ENCODE results near the gene JAK2. TPM values are rescaled to one million over a fixed set of nuclear protein-coding genes. Genes with fewer than 3 reads are reported as not detected.
A peak's percentile ranks its signal among the peaks of the same experiment; 100 is the strongest.

Gene JAK2
- total RNA-seq, 1 donor from 2014 or later: 29.9 TPM

DNA sequence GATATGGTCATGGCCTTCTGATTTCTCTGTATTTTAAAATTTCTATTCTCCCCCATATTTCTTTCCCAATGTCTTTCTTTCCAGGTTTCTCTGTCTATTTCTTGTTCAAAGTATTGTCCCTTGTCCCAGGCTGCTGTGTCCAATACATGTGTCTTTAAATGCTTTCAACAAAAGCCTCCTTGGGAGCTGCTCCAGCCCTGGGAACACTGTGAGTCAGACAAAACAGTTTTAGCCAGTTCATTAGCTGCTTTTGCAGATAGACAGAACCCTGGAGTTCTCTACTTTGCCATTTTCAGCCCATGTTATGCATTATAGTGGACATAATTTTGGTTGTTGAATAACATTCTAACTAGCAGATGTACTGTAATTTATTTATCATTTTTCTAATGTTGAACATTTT lies 20.5 kb upstream of the JAK2 start:
- no peak for DNase-seq
- Mint-ChIP-seq H3K27me3 (no peaks in the 10 kb centered on the region), H3K4me1 (peaks cover 36% of the 10 kb centered on the region), H3K4me3 (no peak overlapping the region), H3K27ac (no peak overlapping the region), H3K36me3 (ENCODE audit: low read depth) (peaks cover 14% of the 10 kb centered on the region), H3K9me3 (peaks cover 15% of the 10 kb centered on the region)
- intact Hi-C loops (cut with micrococcal nuclease): no loop called here

DNA sequence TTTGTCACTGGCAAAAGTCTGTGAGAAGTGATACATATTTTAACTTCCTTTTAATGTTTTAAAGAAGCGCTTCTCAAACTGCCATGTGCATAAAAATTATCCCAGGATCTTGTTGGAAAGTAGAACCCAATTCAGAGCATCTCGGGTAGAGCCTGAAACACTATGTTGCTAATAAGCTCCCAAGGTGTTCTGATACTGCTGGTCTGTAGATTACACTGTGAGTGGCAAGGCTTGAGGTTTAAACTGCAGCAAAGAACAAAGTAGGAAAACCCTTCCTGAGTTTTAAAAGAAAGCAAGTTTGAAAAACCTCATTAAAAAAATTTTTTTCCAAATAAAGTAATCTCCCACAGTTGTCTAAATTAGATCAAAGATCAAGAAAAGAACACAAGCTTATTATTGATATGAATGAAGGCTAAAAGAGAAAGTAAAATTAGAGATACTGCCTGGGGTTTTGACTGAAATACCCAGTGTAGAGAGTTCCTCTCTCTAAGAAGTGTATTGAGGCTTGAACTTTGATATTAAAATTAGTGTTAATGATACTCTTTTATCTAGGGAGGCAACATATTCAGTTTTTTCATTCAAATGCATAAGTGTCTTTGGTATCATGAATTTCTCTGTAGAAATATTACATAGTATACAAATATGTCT lies 19.8 kb upstream of the JAK2 start:
- Mint-ChIP-seq H3K4me3 (peak overlapping the region; percentile 48), H3K36me3 (ENCODE audit: low read depth) (peaks cover 14% of the 10 kb centered on the region), H3K27me3 (no peaks in the 10 kb centered on the region), H3K9me3 (peaks cover 15% of the 10 kb centered on the region), H3K4me1 (peaks cover 36% of the 10 kb centered on the region), H3K27ac (peak overlapping the region; percentile 10)
- intact Hi-C loops (cut with micrococcal nuclease): no loop called here
- no peak for DNase-seq

DNA sequence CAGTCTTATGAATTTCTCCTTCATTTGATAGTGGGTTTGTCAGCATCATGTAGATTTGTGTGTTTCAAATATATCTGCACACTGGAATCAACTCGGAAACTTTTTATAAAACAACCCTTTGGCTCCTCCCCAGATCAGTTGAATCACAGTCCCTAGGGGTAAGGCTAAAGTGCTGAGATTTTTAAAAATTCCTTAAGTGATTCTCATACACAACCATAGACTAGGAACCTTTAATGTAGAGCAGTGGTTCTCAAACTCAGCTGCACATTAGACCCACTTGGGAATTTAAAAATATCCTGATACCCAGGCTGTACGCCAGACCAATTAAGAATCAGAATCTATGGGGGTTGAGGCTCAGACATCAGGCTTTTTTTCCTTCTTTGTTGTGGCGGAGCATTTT lies 17.5 kb upstream of the JAK2 start:
- peaks cover 12% of the 10 kb centered on the region for H3K36me3 Mint-ChIP-seq (ENCODE audit: low read depth)
- H3K27me3 Mint-ChIP-seq: no peaks in the 10 kb centered on the region
- peaks cover 15% of the 10 kb centered on the region for H3K9me3 Mint-ChIP-seq
- intact Hi-C loops (cut with micrococcal nuclease): no loop called here
- no peak for DNase-seq
- peaks cover 35% of the 10 kb centered on the region for H3K4me1 Mint-ChIP-seq
- peak overlapping the region; percentile 36 for H3K4me3 Mint-ChIP-seq
- peak overlapping the region; percentile 75 for H3K27ac Mint-ChIP-seq

DNA sequence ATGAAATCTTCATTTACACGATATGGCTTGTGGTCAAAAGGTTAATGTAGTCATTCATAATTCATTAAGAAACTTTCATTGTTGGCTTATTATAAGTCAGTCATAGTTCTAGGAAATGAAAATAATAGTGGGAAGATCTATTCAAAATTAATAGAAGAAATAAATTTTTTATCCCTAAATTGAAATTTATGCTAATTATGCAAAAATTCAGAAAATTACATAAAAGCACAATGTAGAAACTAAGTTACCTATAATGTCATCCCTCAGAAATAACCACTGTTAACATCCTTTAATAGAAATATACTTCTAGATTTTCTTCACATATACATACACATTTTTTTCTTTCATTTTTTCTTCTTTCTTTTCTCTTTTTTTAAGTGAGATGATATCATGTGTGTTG lies 15.9 kb upstream of the JAK2 start:
- no peaks in the 10 kb centered on the region for H3K27me3 Mint-ChIP-seq
- no peak for DNase-seq
- peaks cover 3% of the 10 kb centered on the region for H3K36me3 Mint-ChIP-seq (ENCODE audit: low read depth)
- H3K9me3 Mint-ChIP-seq: peaks cover 5% of the 10 kb centered on the region
- H3K4me3 Mint-ChIP-seq: peak overlapping the region; percentile 34
- H3K27ac Mint-ChIP-seq: peak overlapping the region; percentile 66
- intact Hi-C loops (cut with micrococcal nuclease): no loop called here
- peaks cover 28% of the 10 kb centered on the region for H3K4me1 Mint-ChIP-seq

DNA sequence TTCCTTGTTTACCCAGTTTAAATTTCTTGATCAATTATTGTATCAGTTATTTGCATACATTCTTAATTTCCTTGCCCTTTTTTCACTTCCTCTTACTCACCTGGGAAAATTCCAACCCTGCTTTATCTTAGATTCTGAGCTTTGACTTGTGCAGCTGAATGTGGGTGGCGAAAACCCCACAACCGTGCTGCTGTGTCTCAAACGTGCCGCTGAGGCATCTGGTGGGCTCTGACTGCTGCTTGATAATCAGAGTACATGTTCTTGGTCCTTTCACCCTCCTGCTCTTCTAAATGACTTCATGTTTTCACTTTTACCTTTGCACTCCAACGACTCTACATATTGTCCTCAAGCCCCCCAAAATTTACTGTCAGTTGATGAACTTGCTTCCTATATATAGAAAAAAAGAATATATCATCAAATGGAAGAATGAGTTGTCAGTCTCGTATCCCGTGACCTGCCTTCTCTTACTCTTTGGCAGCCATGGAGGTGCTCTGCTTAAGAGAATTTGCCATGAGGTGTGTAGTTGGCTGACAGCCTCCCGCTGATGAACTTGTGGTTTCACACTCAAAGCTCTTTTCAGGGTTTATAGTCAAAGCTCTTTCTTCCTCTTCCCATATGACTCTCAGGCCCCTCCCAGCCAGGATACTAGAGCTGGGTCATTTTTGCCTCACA lies 14.0 kb upstream of the JAK2 start:
- DNase-seq: peak; percentile 88
- intact Hi-C loops (cut with micrococcal nuclease): loop anchor here (1.0 kb wide), 4 partner anchors 13 to 138 kb away; no protein-coding TSS in a partner anchor
- Mint-ChIP-seq H3K4me1 (peaks cover 20% of the 10 kb centered on the region), H3K36me3 (ENCODE audit: low read depth) (no peaks in the 10 kb centered on the region), H3K4me3 (no peak overlapping the region), H3K27me3 (no peaks in the 10 kb centered on the region), H3K27ac (no peak overlapping the region), H3K9me3 (no peaks in the 10 kb centered on the region)

DNA sequence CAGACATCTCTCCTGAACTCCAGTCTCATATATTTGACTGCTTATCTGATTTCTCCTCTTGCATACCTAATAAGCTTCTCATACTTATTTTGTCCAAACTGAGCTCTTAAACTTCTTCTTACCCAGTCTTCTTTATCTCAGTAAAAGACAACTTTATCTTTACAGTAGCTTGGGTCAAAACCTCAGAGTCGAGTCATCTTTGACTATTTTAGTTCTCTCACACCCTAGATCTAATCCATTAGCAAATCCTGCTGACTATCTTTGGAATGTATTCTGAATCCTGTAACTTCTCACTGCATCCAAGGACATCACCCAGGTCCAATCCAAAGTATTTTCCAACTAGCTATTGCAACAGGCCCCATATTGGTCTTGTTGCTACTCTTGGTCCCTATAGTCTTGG lies 11.8 kb upstream of the JAK2 start:
- no peaks in the 10 kb centered on the region for H3K27me3 Mint-ChIP-seq
- no peak overlapping the region for H3K4me3 Mint-ChIP-seq
- intact Hi-C loops (cut with micrococcal nuclease): no loop called here
- no peaks in the 10 kb centered on the region for H3K9me3 Mint-ChIP-seq
- no peak overlapping the region for H3K27ac Mint-ChIP-seq
- no peak for DNase-seq
- no peaks in the 10 kb centered on the region for H3K36me3 Mint-ChIP-seq (ENCODE audit: low read depth)
- H3K4me1 Mint-ChIP-seq: peaks cover 13% of the 10 kb centered on the region

DNA sequence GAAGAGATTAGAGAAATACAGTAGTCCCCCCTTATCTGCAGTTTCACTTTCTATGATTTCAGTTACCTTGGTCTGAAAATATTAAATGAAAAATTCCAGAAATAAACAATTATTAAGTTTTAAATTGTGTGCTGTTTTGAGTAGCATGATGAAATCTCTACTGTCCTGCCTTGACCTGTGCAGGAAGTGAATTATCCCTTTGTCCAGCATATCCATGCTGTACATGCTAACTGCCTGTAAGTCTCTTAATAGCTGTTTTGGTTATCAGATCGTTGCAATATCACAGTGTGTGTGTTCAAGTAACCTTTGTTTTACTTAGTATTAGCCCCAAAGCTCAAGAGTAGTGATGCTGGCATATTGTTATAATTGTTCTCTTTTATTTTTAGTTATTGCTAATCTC lies 11.2 kb upstream of the JAK2 start:
- peaks cover 9% of the 10 kb centered on the region for H3K4me1 Mint-ChIP-seq
- intact Hi-C loops (cut with micrococcal nuclease): no loop called here
- no peak for DNase-seq
- H3K27ac Mint-ChIP-seq: no peak overlapping the region
- no peaks in the 10 kb centered on the region for H3K27me3 Mint-ChIP-seq
- H3K4me3 Mint-ChIP-seq: no peak overlapping the region
- H3K36me3 Mint-ChIP-seq (ENCODE audit: low read depth): no peaks in the 10 kb centered on the region
- no peaks in the 10 kb centered on the region for H3K9me3 Mint-ChIP-seq

DNA sequence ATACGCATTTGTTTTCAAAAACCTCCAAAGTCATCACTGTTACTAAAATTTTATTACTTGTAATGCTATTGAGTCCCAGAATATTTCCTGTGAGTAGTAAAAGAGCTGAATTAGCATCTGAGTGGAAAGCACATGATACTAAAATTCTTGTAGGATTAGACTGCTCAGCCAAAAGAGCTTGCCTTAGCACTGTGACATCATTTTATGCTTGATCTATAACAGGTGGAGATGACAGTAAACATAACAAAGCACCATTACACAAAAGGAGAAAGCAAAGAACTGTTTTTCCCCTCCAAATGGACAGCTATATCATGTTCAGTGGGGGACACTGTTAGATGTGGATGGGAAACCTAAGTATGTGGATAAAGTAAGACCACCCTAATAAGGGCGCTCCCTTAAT lies 5.8 kb upstream of the JAK2 start:
- H3K4me3 Mint-ChIP-seq: no peak overlapping the region
- H3K36me3 Mint-ChIP-seq (ENCODE audit: low read depth): no peaks in the 10 kb centered on the region
- no peak for DNase-seq
- intact Hi-C loops (cut with micrococcal nuclease): no loop called here
- H3K27ac Mint-ChIP-seq: no peak overlapping the region
- H3K4me1 Mint-ChIP-seq: peaks cover 49% of the 10 kb centered on the region
- no peaks in the 10 kb centered on the region for H3K27me3 Mint-ChIP-seq
- no peaks in the 10 kb centered on the region for H3K9me3 Mint-ChIP-seq

DNA sequence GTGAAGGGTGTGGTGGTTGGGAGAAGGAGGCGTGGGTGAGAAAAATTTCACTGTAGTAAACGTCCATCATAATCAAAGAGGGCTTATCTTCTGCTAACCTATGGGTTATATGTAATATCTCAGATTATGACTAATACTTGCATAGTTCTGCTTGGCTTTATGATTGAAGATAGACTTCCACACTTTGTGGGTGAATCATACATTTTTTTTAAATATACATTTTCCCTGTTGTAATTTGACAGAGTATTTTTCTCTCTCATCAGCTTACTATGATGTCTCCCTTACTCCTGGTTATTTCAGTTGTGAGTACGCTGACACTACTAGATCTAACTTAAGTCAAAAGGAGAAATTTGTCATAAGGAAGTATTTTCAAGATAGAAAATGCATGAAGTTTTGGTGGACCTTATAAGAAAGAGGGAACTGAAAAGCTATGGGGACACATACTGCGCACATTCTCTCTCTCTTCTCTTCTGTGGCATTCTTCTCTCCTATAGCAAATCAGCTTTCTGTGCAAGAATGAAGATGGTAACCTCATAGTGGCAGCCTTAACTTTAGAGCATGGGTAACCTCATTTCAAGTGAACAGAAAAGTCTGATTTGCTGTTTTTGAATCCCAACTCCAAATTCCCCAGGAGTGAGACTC lies 4.9 kb upstream of the JAK2 start:
- peak overlapping the region; percentile 3 for H3K4me3 Mint-ChIP-seq
- DNase-seq: peak; percentile 46
- intact Hi-C loops (cut with micrococcal nuclease): loop anchor here (5.0 to 10.0 kb wide), 3 partner anchors 675 to 1453 kb away; partner anchors contain the start of genes GLIS3 and RFX3

DNA sequence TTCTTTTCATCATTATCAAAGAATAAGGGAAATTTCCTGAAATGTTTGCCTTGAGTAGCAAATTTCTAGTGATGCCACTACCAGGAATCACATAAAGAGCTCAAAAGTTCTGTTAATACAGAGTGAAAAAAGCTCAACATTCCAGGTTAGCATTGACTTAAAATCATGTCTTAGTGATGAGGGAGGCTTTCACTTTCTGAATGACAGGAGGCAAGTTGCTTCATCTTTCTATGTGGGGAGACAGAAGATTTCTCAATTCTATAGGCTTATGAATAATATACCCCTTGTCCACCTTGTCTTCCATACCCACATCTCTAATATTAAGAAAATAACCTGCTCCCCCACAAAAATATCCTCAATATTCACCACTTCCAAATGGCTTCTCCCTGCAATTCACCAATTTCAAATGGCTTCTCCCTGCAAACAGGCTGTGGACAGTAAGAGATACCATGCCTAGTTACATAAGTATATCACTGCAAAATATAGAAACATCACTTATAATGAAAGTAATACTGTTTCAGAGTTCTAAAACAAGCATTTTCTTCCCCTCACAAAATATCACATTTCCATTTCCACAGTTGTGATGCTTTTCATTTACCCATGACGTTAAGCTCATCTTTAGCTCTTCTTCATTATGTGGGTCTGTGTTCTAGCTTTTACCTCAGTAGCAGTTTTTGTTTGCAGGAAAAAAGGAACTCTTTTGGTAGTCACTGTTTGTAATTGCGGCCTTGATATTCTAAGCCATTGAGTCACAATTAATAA lies 2.2 kb upstream of the JAK2 start:
- Mint-ChIP-seq H3K27ac (peak overlapping the region; percentile 97), H3K27me3 (no peaks in the 10 kb centered on the region), H3K36me3 (ENCODE audit: low read depth) (peaks cover 11% of the 10 kb centered on the region), H3K4me1 (peaks cover 56% of the 10 kb centered on the region), H3K9me3 (no peaks in the 10 kb centered on the region), H3K4me3 (no peak overlapping the region)
- DNase-seq: no peak
- intact Hi-C loops (cut with micrococcal nuclease): loop anchor here (1.0 to 10.0 kb wide), 4 partner anchors 47 to 1456 kb away; partner anchors contain the start of genes GLIS3 and RFX3

More for the DNA sequence above, 4.9 kb upstream of the JAK2 start:
- Mint-ChIP-seq H3K4me1 (peaks cover 49% of the 10 kb centered on the region), H3K27ac (peak overlapping the region; percentile 79), H3K9me3 (no peaks in the 10 kb centered on the region), H3K36me3 (ENCODE audit: low read depth) (no peaks in the 10 kb centered on the region), H3K27me3 (no peaks in the 10 kb centered on the region)

DNA sequence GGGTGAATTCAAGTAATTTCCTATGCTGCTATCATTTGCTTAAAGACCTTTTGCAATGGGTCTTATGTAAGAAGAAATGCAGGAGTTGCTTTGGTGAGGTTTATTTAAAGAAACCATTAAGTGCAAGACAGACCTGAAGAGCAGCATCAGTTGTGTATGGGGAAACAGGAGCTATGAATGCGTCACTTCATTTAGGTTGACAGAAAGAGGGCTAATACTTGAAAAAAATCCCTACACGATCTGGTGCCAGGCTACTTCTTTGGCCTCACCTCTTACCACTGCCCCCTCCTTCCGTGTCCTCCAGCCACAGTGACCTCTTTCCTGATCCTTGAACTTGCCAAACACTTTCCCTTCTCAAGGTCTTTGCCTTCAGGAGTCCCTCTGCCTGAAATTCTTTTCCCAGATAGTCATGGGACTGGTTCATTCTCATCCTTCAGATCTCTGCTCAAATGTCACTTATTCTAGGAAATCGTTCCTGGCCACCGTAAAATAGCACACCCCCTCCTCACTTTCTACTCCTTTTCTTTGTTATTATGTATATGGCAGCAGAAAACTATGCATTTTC lies 1.4 kb upstream of the JAK2 start:
- Mint-ChIP-seq H3K4me3 (no peak overlapping the region), H3K4me1 (peaks cover 53% of the 10 kb centered on the region), H3K27me3 (no peaks in the 10 kb centered on the region), H3K9me3 (no peaks in the 10 kb centered on the region), H3K36me3 (ENCODE audit: low read depth) (peaks cover 11% of the 10 kb centered on the region), H3K27ac (peak overlapping the region; percentile 97)
- peak; percentile 64 for DNase-seq
- intact Hi-C loops (cut with micrococcal nuclease): loop anchor here (1.0 to 10.0 kb wide), 7 partner anchors 12 to 1456 kb away; partner anchors contain the start of genes CD274, GLIS3, PLGRKT and RFX3

DNA sequence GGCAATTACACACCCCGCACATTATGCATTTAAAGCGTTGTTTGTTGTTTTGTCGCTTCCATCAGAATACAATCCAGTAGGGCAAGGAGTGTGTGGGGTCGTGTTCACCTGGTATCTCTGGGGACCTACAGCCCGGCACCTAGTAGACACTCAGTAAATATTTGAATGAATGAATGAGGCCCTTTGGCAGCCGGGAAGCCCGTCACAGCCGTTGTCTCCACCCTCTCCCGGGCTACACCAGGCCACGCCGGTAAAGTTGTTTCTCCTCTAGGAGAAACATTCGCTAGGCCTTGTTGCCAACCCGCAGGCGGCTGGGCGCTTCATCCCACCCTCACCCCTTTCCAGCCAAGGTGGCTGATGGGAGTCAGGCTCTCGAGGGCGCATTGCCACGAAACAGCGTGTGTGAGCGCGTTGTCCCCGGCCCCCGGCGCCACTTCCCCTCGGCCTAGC lies 876 bp upstream of the JAK2 start:
- Mint-ChIP-seq H3K9me3 (no peaks in the 10 kb centered on the region), H3K27ac (peak overlapping the region; percentile 97), H3K4me1 (peaks cover 52% of the 10 kb centered on the region), H3K36me3 (ENCODE audit: low read depth) (peaks cover 11% of the 10 kb centered on the region), H3K27me3 (no peaks in the 10 kb centered on the region), H3K4me3 (no peak overlapping the region)
- no peak for DNase-seq
- intact Hi-C loops (cut with micrococcal nuclease): loop anchor here (1.0 to 10.0 kb wide), 7 partner anchors 13 to 1457 kb away; partner anchors contain the start of genes CD274, GLIS3, PLGRKT and RFX3

Data from activated CD4-positive, alpha-beta T cell treated with anti-CD3 and anti-CD28 coated beads, Interleukin-2, amount 10 ng/mL, durations not matched to agents 24 days and 14 days (primary cell).